Dermis lymphatic vessel endothelial cell (primary cell): ENCODE measurements around the gene SYTL1. TPM values are rescaled to one million over a fixed set of nuclear protein-coding genes. Genes with fewer than 3 reads are reported as not detected.

Experiments used
- total RNA-seq: library from RNA; depleted of rRNA; stranded (reverse); fragments of >200 nt; gene quantifications from 2 replicates; pipeline ENCODE4 v1.2.1, GENCODE V29; 2014

Gene SYTL1, protein sequence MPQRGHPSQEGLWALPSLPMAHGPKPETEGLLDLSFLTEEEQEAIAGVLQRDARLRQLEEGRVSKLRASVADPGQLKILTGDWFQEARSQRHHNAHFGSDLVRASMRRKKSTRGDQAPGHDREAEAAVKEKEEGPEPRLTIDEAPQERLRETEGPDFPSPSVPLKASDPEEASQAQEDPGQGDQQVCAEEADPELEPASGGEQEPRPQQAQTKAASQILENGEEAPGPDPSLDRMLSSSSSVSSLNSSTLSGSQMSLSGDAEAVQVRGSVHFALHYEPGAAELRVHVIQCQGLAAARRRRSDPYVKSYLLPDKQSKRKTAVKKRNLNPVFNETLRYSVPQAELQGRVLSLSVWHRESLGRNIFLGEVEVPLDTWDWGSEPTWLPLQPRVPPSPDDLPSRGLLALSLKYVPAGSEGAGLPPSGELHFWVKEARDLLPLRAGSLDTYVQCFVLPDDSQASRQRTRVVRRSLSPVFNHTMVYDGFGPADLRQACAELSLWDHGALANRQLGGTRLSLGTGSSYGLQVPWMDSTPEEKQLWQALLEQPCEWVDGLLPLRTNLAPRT
- not detected in 2 replicates for total RNA-seq

DNA sequence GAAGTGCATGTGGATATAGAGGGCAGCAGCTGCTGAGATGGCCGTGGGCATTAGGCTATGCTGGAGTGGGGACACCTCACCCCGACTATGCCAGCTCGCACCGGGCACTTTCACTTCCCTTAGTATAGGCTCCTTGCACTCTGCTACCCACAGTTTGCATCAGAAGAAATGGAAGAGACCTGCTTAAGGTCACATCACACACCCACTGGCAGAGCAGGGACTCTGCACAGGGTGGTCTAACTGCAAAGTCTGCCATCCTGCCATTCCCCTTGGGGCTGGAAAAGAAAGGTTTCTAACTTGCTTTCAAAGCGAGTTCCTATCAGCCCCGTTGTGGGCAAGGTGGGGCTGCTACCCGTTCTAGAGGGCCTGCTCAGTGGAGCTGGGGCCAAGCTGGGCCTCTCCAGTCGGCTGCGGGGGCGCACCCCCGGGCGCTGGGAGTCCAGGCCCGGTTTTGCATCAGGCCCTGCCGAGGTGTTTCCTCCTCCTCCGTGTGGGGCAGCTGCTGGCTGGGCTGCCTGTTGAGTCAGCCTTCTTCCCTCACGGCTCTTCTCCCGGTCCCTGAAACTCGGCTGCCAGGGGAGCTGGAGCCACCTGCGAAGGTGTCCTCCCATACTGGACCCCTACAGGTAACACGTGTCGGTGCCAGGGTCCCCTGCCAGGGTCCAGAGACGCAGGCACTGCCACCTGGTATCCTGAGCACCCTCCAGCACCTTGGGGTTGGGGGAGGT is at the start of gene SYTL1:
SYTL1 (plus strand) TSS at position 498 of the 728 bp plus-strand sequence. CDS start 3,313 bp downstream, outside the sequence.

DNA sequence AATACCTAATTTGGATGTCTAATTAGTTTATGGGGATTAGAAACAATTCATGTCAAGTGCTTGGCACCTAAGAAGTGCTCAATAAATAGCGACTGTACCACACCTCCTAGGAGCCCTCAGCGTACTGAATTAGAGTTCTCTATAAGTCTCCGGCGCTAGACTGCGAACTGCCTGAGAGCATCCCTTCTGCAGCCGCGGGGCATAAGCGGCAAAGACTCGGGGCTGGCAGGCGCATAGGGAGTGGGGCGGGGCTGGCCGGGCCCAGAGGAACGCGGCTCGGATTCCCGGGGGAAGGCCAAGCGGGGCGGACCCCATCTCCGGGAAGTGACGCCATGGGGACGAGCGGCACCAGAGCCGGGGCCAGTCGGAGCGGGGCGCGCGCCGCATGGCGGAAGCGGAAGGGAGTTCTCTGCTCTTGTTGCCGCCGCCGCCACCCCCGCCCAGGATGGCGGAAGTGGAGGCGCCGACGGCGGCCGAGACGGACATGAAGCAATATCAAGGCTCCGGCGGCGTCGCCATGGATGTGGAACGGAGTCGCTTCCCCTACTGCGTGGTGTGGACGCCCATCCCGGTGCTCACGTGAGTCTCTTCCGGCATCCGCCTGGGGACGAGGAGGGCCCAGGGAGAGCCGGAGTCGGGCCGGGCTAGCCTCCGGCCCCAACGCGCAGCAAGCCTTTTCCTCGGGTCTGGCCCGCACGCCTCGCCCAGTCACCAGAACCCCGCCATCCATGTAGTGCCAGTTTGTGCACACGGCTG is 19.8 kb upstream of the SYTL1 start, which contains the start of gene TMEM222:
TMEM222 (plus strand) TSS at position 351 of the 756 bp plus-strand sequence; CDS start at position 386, 35 bp downstream.

DNA sequence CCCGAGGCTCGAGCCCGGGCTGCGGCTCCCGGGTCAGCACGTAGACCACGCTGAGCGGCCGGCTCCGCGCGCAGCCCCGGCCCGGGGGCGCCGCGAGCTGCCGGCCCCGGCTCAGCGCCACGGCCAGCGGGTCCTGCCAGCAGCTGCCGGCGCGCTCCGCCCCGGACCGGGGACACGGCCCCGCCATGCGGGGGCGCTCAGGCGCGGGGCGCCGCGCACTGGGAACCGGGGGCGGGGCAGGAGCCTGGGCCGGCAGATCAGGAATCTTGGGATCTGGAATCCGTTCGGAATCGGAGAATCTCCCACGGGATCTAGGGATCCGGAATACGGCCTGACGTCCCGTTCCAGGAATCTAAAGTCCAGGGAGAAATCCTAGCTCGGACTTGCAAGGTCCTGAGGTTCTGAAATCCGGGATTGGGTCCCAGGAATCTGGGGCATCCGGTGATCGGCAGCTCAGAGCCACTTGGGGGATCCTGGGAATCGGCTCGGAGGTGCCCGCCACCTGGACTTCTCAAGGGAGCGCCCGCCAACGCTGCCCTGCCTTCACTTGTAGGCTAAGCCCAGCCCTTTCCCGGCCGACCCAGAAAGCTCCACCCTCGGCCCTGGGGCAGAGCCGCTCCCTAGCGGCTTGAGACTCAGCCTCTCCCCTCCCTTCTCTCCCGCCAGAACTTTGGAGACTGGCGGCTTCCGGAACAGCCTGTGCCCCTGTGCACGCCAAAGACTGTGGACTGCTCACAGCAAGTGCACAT is 24.8 kb downstream of the SYTL1 start, which contains the start of gene MAP3K6:
MAP3K6 (minus strand) TSS at position 551 of the 749 bp plus-strand sequence; CDS start at position 187, 364 bp downstream.

DNA sequence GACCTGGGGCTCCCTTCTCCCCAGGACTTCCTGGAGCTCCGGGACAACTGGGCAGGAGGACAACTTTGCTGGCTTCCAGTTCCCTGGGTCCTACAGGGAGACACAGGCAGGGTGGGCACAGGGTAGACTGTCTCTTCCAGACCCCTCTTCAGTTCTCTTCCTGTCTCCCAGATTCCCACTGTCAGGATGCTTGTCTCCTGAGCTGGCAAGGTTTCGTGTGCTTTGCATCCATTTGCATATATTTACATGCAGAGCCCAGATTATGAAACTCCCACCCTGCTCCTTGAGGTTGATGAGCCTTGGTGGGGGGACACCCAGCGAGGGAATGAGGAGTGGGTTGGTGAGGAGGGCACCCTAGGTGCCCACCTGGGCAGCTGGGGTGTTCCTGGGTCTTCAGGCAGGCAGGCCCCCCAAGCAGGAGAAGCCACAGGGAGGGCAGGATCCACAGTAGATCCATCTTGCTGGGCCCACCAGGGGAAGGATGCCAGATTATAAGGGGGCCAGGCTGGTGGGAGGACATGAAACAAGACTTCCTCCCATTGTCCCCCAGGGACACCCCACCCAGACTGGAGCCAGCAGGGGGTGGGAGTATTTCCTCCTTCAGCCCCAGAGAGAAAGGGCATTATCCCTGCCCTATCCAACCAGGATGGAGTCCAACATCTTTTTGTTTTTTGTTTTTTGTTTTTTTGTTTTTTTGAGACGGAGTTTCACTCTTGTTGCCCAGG is 32.7 kb downstream of the SYTL1 start, which contains the start of gene FCN3:
FCN3 (minus strand) TSS at position 463 of the 725 bp plus-strand sequence; CDS start at position 457, 6 bp downstream.

DNA sequence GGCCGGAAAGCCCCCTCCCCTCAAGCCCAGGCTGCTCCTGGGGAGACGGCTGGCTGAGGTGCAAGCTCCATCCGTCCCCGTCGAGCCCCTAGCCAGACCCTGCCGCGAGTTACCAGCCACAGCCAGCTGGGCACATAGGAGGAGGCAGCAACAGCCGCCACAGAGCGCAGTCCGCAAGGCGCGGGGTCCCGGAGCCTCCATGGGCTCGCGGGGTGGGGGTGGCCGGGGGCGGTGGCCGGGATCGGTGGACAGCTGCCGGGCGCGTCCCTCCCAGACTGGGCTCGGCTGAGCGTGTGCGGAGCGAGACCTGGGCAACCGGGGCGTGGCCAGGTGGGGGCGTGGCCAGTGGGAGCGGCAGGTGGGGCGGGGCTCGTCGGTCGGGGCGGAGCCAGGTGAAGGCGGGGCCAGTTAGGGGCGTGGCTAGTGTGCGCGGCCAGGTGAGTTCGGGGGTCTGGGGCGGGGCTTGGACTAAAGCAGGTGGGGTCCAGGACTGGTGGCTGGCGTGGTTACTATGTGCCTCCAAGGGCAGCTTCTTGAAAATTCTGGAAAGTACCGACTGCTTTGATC is 41.3 kb downstream of the SYTL1 start, which contains the start of gene CD164L2:
CD164L2 (minus strand) TSS at position 295 of the 567 bp plus-strand sequence; CDS start at position 201, 94 bp downstream.

DNA sequence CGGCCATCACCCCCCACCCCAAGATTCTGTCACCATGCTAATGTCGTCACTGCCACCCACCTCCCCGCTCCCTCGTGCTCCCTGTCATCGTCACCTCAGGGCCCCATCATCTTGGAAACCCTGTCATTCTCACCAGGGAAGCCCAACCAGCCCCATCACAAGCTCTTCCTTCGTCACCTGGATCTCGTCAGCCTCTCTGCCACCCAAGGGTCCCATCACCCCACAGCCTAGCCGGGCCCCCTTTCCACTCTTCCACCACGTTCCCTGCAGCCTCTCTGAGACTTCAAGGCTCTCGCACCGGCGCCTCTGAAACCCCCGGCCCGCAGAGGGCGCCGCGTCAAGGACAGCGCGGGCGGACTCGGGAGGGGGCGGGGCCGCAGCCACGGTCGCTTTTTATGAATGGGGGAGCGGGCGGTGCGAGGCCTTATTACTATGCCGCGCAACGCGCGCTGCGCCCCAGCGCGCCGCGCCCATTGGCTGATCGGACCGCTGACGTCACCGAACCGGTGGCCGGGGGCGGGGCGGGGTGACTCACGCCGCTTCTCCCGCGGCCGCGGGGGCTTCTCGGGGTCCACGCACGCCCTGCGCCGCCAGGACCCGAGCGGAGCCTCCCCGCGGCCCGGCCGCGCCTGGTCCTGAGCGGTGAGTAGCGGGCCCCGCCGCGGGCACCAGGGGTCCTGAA is 50.4 kb downstream of the SYTL1 start, which contains the start of gene GPR3:
GPR3 (plus strand) TSS at position 527 of the 682 bp plus-strand sequence. CDS start 1,177 bp downstream, outside the sequence.

Other genes with a start within 250 kb of the SYTL1 start
- gene SLC9A1, start 186.9 kb upstream of the SYTL1 start, total RNA-seq = 1.8 and 2.9 TPM in 2 replicates
- 21.7 and 24.6 TPM in 2 replicates for gene WDTC1, start 107.4 kb upstream of the SYTL1 start, total RNA-seq
- gene TMEM222, start 19.9 kb upstream of the SYTL1 start, total RNA-seq = 24.6 and 24.8 TPM in 2 replicates
- gene MAP3K6, start 24.9 kb downstream of the SYTL1 start, total RNA-seq = 1.8 and 2.3 TPM in 2 replicates
- gene FCN3, start 32.8 kb downstream of the SYTL1 start, total RNA-seq = not detected in 2 replicates
- gene CD164L2, start 41.3 kb downstream of the SYTL1 start, total RNA-seq = not detected in 2 replicates
- 0.09 and 0.22 TPM in 2 replicates for gene GPR3, start 50.6 kb downstream of the SYTL1 start, total RNA-seq
- 31.1 and 31.7 TPM in 2 replicates for gene WASF2, start 148.1 kb downstream of the SYTL1 start, total RNA-seq